ENCODE data around the gene SLC66A2.

The SLC66A2 gene

DNA sequence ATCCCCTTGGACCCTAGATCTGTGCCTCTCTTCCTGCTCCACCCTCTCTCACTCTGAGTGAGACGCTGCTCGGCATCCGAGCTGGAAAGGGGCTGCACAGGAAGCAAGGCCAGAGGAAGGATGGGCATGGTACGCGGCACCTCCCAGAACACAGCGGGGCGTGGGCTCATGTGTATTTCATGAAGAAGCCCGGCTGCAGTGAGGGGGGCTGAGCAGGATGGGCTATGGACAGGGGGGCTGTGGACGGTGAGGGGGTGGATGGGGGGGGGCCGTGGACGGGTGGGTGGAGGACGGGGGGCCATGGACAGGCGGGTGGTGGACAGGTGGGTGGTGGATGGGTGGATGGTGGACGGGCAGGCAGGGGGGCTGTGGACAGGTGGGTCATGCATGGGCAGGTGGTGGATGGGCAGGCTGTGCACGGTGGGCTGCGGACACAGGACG lies 28.5 kb downstream of the SLC66A2 start:
- Histone ChIP-seq H4K20me1 (ENCODE audit: insufficient read depth, low read length) (no peaks in the 10 kb centered on the region), H3K27me3 (ENCODE audit: insufficient read depth, low read length) (no peaks in the 10 kb centered on the region), H3K79me2 (ENCODE audit: insufficient read depth, low read length) (no peaks in the 10 kb centered on the region), H3K4me1 (ENCODE audit: insufficient read depth, low read length, severe bottlenecking) (no peaks in the 10 kb centered on the region), H3K9me2 (ENCODE audit: low read depth, low read length) (no peaks in the 10 kb centered on the region), H2AFZ (ENCODE audit: low read length) (no peak overlapping the region), H3F3A (ENCODE audit: insufficient read depth, low read length) (no peaks in the 10 kb centered on the region), H3K9me3 (ENCODE audit: low read length) (no peaks in the 10 kb centered on the region), H3K27ac (ENCODE audit: low read depth, low read length, poor library complexity, severe bottlenecking) (no peak overlapping the region), H3K4me2 (ENCODE audit: low read length) (no peak overlapping the region), H3K4me3 (ENCODE audit: low read depth, low read length, poor library complexity, severe bottlenecking) (no peak overlapping the region), H3K36me3 (ENCODE audit: insufficient read depth, low read length) (peaks cover 14% of the 10 kb centered on the region), H3K9ac (ENCODE audit: low read length) (no peak overlapping the region)
- TF ChIP-seq, protein P1, sequence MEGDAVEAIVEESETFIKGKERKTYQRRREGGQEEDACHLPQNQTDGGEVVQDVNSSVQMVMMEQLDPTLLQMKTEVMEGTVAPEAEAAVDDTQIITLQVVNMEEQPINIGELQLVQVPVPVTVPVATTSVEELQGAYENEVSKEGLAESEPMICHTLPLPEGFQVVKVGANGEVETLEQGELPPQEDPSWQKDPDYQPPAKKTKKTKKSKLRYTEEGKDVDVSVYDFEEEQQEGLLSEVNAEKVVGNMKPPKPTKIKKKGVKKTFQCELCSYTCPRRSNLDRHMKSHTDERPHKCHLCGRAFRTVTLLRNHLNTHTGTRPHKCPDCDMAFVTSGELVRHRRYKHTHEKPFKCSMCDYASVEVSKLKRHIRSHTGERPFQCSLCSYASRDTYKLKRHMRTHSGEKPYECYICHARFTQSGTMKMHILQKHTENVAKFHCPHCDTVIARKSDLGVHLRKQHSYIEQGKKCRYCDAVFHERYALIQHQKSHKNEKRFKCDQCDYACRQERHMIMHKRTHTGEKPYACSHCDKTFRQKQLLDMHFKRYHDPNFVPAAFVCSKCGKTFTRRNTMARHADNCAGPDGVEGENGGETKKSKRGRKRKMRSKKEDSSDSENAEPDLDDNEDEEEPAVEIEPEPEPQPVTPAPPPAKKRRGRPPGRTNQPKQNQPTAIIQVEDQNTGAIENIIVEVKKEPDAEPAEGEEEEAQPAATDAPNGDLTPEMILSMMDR (IDR thresholded peaks at IDR 0.05; ENCODE audit: low read length) = no peak
- TF ChIP-seq EZH2 (IDR thresholded peaks at IDR 0.05; ENCODE audit: borderline replicate concordance, low read length) = no peak

DNA sequence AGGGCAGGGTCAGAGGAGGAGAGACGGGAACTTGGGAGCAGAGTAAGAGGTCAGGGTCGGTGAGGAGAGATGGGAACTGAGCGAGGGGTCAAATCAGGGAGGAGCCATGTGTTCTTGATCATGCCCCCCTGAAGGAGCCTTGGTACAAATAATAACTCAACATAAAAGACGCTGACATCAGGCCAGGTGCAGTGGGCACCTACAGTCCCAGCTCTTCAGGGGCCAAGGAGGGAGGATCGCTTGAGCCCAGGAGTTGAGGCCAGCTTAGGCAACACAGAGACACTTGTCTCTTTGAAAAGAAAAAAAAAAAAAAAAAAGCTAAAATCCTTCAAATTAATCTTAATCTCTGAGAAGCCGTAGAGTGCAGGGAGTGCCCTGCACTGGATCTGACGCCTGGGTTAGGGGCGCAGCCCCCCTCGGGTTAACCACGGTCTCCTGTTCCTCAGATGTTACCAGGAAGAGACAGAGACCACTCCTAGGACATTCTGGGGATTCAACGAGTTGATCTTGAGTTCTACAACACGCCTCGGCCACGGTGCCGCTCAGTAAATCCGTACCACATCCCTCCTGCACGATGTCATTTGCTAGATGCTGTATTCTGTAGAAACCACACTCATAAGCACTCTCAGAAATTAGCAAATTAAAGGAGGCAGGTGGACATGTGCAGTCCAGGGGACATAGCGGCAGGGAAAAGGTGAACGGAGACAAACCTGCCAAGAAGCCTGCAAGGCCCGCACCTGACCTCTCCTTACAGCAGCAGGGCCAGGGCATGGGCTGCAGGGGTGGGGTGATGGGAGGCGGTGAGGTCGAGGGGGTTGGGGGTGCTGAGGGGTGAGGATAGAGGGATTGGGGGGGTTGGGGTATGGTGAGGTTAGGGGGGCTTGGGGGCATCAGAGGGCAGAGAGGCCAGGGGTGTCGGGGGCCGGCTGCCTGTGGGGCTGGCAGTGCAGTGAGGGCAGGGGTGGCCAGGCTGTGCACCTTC lies 29.2 kb downstream of the SLC66A2 start:
- Histone ChIP-seq H4K20me1 (ENCODE audit: insufficient read depth, low read length) (no peaks in the 10 kb centered on the region), H3K79me2 (ENCODE audit: insufficient read depth, low read length) (no peaks in the 10 kb centered on the region)

DNA sequence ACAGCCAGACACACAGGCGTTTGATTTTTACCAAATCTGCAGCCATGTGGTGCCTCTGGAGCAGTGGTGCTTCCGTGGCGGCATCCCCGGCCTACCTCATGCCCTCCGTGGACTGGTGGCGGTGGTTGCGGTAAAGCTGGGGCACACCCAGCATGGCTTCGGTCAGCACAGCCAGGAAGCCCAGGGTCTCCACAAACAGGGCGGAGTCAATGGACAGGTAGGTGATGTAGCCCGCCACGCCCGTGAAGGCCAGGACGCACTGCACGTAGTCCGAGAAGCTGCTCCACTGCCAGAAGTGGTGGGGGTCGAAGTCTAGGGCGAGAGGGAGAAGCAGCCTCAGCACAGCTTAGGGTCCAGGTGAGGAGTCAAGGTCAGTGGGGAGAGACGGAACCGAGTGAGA lies 32.4 kb downstream of the SLC66A2 start:
- H3K79me2 ChIP-seq (ENCODE audit: insufficient read depth, low read length) = no peaks in the 10 kb centered on the region
- no peak overlapping the region for H3K27ac ChIP-seq (ENCODE audit: low read depth, low read length, poor library complexity, severe bottlenecking)
- H3K4me3 ChIP-seq (ENCODE audit: low read depth, low read length, poor library complexity, severe bottlenecking) = no peak overlapping the region
- TF ChIP-seq EZH2 (IDR thresholded peaks at IDR 0.05; ENCODE audit: borderline replicate concordance, low read length) = no peak
- TF ChIP-seq, protein P1 (IDR thresholded peaks at IDR 0.05; ENCODE audit: low read length) = no peak
- H3K9me3 ChIP-seq (ENCODE audit: low read length) = no peaks in the 10 kb centered on the region
- no peaks in the 10 kb centered on the region for H4K20me1 ChIP-seq (ENCODE audit: insufficient read depth, low read length)
- no peak overlapping the region for H3K4me2 ChIP-seq (ENCODE audit: low read length)
- H3K9me2 ChIP-seq (ENCODE audit: low read depth, low read length) = no peaks in the 10 kb centered on the region
- no peaks in the 10 kb centered on the region for H3K4me1 ChIP-seq (ENCODE audit: insufficient read depth, low read length, severe bottlenecking)
- peaks cover 24% of the 10 kb centered on the region for H3K36me3 ChIP-seq (ENCODE audit: insufficient read depth, low read length)
- H3F3A ChIP-seq (ENCODE audit: insufficient read depth, low read length) = no peaks in the 10 kb centered on the region
- no peak overlapping the region for H2AFZ ChIP-seq (ENCODE audit: low read length)
- no peaks in the 10 kb centered on the region for H3K27me3 ChIP-seq (ENCODE audit: insufficient read depth, low read length)
- H3K9ac ChIP-seq (ENCODE audit: low read length) = no peak overlapping the region

More for the DNA sequence above, 29.2 kb downstream of the SLC66A2 start:
- Histone ChIP-seq H3K9ac (ENCODE audit: low read length) (no peak overlapping the region), H3K36me3 (ENCODE audit: insufficient read depth, low read length) (peaks cover 19% of the 10 kb centered on the region), H3K9me3 (ENCODE audit: low read length) (no peaks in the 10 kb centered on the region), H3K4me2 (ENCODE audit: low read length) (no peak overlapping the region), H2AFZ (ENCODE audit: low read length) (no peak overlapping the region), H3K27ac (ENCODE audit: low read depth, low read length, poor library complexity, severe bottlenecking) (no peak overlapping the region), H3K4me1 (ENCODE audit: insufficient read depth, low read length, severe bottlenecking) (no peaks in the 10 kb centered on the region), H3K27me3 (ENCODE audit: insufficient read depth, low read length) (no peaks in the 10 kb centered on the region), H3K9me2 (ENCODE audit: low read depth, low read length) (no peaks in the 10 kb centered on the region), H3F3A (ENCODE audit: insufficient read depth, low read length) (no peaks in the 10 kb centered on the region), H3K4me3 (ENCODE audit: low read depth, low read length, poor library complexity, severe bottlenecking) (no peak overlapping the region)
- no peak for TF ChIP-seq EZH2 (IDR thresholded peaks at IDR 0.05; ENCODE audit: borderline replicate concordance, low read length)
- TF ChIP-seq, protein P1 (IDR thresholded peaks at IDR 0.05; ENCODE audit: low read length) = no peak
